HG02759 (cell line): Measurements from ENCODE around the gene SH3GLB2.
A peak's percentile ranks its signal among the peaks of the same experiment; 100 is the strongest.
"Not testable (repeated sequence)": the region's sequence is repeated elsewhere in the genome, so short reads cannot be mapped to it uniquely, and the experiment has no call there.

ENCODE experiments used
- ATAC-seq: cut with Tn5 transposase; IDR thresholded peaks from one replicate; pipeline ENCODE4 v1.9.1; 2021; ENCODE audit warnings: mild to moderate bottlenecking, moderate library complexity; ENCODE audit not compliant: unreplicated experiment

The SH3GLB2 gene

DNA sequence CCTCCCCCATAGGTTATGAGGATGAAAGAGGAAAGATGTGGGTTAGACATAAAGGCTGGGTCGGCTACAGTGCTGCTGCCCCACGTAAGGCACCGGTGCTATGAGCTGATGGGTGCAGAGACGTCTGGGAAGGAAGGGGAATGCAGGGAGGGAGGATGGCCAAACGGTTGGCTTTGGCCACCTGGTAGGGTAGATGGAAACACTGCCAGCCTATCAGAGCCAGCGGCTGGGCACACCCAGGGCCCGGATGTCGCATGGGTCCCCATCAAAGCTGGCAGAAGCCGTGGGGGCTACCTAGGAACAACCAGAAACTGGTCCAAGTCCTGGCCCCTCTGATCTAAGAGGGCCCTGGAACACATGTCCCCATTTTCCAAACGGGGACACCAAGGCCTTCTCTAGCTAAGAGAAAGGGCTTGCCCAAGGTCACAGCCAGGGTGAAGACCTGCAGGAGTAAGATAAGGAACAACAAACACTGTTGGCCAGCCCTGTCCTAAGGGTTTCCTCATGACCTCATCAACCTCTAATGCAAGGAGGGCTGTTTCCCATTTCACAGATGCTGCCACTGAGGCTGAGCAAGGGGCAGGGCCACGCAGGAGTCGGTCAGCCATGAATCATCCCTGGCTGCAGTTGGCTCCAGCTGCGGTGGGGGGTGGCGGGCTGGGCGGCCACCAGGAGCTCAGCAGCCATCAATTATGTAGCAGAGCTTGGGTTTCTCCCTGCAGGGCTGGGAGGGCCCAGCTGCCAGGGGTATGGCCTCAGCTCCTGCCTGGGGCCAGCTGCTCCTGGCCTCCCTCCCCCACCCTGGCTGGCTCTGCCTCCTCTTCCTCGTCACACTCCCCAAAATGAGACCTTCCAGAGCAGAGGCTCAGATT lies 4.9 kb downstream of the SH3GLB2 start:
- ATAC-seq, result no peak

DNA sequence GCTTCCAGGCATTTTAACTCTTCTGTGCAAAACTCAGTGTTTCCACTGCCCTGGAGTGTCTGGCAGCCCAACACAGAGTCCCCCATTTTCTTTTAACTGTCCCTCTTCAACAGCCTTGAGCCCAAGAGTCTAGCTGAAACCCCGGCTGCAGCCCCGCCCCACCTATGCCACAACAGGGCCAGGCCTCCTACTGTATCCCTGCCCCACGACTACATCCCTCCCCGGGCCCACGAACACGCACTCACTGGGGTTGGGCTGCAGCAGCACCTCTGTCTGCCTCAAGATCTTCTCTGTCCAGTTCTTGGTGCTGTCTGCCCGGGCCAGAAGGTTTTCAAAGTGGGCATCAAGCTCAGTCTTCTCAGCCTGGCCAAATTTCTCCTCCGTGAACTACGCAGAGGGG lies 6.1 kb downstream of the SH3GLB2 start:
- no peak for ATAC-seq

DNA sequence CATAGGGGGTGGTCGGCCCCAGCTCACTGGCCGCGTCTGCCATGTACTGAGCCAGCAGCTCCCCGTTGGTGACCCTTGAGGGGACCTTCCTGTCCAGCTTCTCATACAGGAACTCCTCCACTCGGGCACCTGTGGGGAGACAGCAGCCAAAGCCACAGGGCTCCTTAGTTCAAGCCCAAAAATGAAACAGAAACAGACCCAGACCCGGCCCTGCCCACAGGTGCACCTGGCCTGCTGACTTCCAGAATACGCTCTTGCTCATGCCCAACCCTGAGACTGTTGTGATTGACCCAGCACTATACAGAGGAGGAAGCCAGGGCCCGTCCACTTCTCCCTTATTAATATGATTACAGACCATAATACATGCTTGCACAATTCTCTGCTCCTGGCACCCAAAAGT lies 7.0 kb downstream of the SH3GLB2 start:
- ATAC-seq, result peak; percentile 69

DNA sequence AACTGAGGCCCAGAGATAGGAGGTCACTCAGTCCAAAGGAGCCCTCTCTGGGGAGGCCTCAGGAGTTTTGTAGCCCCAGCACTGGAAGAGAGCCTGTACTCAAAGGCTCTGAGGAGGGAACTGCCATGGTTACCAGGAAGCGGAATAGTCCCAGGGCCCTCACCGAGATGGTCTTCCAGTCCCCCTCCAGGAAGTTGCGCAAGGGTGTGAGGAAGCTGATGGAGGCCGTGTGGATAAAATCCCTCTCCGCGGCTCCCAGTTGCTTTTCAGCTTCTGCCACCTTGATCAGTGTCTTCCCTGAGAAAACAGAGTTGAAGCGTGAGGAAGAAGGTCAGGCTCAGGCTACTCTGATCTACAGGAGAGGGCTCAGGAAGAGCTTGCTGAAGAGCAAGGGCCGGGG lies 13.5 kb downstream of the SH3GLB2 start:
- no peak for ATAC-seq

DNA sequence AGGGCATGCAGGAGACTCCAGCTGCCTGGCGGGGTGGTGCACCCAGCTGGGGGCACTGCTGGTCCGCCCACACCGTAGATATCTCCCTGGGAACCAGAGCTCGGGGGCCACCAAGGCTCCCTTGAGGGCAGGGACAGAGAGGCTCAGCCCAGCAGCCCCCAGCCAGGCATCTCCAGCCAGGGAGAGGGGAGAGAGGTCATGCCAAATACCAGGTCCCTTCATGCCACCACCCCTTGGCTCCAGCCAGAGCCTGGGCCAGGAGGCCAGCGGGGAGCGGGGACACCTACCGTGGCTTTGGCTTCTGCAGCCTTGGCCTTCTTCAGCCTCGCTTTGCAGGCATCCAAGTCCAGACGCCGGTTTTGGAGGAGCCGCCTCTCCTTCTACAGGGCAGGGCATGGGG lies 14.0 kb downstream of the SH3GLB2 start:
- ATAC-seq, result no peak

DNA sequence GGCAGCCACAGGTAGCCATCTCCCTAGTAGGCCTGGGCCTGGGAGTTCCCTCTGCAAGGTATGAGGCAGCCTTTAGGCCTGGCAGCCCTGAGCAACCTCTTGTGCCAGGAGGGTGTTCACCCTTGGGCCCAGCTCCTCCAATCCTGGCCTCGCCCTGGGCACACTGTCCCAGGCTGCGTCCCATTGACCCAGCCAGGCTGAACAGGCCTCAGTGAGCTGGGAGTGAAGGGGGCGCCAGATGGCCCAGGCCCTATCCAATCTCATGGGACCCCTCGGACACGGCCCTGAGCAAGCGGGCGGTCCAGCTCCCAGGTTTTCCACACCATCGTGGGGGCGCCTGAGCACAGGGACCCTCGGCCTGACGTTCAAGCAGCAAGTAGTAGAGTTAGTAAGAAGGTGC lies 14.5 kb downstream of the SH3GLB2 start:
- no peak for ATAC-seq

DNA sequence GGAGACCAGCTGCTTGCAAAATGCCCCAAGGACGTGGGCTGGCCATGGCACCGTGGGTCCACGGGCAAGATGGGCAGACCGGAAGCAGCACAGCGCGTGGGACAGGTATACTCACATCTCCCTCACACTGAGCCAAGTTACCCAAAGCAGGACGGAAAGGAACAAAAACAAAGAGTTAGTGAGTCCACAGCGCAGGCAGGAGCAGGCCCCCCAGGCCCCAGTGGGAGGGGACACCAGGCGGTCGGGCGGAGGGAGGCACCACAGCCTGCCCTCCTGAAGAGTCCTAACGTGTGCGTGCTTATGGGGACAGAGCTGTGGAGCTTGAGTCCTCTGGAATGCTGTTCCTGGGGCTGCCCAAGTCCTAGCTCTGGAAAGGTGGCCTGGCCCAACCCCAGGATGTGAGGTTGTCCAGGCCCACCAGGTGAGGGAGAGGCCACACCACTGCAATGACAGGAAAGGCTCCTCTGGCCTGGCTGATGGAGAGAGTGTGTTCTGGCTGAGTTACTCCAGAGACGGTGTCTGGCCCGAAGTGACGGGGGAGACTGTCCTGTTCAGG lies 15.2 kb downstream of the SH3GLB2 start:
- no peak for ATAC-seq

DNA sequence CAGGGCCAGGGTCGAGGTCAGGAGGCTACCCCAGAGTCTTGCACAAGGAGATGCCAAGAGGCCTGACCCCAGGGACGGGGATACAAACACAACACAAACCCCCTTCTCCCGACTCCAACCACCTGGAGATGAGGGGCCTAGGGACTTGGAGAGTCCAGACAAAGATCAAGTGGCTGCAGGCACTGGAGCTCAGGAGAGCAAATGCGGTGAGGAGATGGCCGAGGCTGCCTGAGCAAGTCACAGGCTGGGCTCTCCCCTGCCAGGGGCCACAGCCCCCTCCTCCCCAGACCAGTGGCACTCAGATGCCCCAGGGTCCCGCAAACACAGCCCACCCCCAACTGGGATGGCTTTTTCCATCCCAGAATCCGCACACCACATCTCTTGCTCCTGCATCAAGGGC lies 15.8 kb downstream of the SH3GLB2 start:
- ATAC-seq, result no peak

DNA sequence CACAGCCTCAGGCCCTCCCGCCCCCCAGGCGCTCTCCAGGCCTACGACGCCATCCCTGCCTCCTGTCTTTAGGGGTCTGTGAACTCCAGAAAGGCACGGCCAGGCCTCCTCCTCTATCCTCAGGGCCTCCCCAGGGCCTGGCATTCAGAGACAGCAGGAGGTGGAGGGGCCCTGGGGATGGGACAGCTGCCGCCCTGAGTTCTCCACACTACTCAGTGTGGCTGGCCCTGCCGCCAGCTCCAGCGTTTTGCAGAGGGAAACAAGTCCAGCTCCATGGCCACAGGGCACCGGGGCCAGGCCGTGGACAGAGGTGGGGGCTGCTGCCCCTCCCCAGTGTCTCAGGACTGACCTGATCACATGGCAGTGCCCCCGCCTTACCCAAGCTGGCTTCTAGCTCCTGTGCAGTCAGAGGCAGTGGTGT lies 16.4 kb downstream of the SH3GLB2 start:
- no peak for ATAC-seq

DNA sequence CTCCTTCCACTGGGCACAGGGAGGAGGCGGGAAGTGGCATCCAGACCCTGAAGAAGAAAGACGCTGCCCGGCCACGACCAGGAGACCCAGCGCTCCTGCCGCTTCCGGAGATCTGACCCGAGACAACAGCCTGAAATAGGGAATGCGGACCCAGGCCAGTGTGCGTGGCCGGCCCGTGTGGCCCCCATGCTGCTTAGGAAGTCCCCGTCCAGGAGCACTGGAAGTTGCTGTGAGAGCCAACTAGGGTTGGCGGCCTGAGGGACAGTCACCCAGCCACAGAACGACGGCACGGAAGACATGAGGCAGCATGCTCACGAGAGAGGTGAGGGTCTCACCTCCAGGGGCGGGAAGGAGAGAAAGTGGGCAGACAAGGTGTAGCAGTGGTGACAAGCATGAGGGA lies 17.0 kb downstream of the SH3GLB2 start:
- ATAC-seq, result no peak

DNA sequence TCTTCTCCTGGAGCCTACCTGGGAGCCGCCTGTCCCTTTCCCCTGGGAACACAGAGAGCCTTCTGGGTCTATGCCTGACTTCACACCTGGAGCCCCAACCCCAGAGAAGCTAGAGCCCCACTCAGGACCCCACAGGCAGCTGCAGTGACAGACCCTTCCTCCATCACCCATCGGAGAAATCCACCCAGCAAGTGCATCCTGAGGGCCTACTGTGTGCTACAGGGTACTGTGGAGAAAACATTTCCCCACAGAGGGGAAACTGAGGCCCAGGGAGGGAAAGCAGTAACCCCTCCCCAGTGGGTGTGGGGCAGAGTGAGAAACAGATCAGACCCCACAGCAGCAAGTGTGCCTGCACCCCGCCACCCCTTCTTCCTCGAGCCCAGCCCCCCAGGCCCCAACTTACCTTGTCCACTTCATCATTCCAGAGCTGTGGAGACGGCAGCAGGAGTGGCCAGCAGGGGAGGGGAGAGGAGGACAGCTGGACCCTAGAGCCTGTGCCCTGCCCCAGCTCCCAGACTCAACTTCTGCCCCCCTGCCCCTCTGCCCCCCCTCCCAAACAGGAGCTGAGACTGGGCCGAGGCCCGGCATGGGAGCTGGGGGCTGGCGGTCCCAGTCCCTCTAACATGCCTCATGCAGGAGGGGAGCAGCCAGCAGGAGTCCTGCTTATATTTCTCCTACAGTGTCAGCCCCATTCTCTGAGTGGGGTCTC lies 17.7 kb downstream of the SH3GLB2 start:
- ATAC-seq, result no peak

DNA sequence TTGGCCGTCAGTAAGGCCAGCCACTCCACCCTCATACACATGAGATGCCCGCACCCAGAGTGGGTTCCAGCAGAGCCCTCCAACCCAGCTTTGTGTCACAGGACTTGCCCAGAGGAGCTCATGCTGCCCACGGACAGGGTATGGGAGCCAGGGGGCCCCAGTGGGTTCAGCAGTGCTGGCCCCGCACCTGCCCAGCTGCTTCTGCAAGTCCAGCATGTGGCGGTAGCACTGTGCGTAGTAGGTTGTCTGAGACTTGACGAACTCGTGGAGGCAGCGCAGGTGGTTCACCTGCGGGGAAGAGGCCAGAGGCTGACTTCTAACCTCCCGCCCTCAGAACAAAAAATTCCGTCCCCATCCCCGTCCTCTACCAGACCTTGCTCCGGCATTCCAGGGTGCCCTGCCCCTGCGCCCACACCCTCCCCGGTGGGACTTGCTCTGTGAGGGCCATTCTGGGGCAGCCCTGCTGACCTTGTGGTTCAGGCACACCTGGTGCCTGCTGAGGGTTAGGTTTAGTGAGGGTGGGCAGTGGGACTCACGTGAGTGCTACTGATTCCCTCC lies 18.5 kb downstream of the SH3GLB2 start:
- no peak for ATAC-seq

DNA sequence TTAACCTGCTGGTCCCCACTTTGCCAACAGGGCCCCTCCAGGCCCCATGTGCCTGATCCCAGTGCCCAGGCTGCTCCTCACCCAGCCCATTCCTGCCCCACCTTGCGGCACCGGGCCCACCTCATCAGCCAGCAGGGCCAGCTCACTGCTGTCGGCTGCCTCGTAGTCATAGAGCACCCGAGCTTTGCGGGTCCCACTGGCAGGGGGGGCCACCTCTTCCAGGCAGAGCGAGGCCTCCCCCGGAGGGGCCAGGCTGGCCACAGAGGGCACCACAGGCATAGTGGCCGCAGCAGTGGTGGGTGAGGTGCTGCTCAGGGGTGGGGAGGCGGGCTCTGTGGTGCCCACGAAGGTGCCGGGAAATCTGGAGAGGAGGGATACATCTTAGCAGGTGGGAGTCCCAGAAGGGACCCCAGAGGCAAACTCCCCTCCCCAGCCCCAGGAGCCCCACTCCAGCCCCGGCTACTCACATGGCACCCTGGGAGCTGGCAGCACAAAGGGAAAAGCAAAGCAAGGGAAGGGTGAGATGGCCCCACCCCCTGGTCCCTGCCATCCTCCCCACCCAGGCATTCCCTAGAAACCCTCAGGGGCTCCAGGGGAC lies 19.0 kb downstream of the SH3GLB2 start:
- ATAC-seq, result no peak

DNA sequence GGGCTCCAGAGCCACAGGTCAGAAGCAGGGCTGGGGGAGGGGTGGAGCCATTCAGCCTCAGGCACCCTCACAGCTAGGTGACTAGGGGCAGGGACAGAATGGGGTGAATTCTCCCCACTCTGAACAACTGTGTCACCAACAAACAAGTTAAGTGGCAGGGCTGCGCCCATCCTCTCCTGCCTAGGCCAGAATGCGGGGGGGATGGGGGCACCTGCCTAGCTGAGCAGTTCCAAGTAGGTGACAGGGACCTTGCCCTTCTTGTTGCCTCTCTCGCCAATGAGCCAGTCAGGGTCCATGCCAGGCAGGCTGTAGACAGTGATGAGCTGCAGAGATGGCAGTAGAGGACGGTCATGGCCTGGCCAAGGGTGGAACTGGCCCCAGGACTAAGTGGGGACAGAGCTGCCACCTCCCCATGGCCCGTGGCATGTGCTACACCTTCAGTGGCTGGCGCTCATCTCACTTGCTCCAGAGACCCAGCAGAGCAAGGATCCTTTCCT lies 19.6 kb downstream of the SH3GLB2 start:
- ATAC-seq, result no peak

DNA sequence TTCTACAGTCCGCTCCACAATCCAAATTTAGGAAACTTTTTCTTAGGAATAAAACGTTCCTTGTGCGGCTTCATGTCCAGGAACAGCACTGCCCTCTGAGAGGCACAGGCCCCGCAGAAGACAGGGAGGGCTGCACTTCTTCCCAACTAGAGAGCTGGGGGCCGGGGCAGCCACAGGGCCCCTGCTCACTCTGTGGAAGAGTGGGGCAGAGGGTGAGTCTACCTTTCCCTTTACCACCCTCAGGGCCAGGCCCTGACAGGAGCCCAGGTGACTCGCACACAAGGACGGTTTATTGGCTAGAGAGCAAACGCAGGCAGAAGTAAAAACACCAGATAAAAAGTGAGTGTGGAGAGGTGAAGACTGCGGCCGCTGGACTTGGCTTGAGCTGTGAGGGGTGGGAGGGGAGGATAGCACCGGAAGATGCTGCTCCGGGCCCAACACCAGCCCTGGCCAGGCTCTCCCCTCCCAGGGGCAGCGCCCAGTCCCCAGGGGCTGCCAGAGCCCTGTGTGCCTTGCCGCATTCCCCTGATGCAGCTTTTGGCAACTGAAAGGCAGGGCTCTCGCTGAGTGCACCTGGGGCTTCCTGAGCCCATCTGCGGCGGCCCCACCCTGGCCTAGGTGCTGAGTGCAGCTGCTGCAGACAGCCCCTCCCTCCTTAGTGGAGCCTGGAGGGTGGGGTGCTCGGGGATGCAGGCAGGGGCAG lies 20.2 kb downstream of the SH3GLB2 start:
- no peak for ATAC-seq

DNA sequence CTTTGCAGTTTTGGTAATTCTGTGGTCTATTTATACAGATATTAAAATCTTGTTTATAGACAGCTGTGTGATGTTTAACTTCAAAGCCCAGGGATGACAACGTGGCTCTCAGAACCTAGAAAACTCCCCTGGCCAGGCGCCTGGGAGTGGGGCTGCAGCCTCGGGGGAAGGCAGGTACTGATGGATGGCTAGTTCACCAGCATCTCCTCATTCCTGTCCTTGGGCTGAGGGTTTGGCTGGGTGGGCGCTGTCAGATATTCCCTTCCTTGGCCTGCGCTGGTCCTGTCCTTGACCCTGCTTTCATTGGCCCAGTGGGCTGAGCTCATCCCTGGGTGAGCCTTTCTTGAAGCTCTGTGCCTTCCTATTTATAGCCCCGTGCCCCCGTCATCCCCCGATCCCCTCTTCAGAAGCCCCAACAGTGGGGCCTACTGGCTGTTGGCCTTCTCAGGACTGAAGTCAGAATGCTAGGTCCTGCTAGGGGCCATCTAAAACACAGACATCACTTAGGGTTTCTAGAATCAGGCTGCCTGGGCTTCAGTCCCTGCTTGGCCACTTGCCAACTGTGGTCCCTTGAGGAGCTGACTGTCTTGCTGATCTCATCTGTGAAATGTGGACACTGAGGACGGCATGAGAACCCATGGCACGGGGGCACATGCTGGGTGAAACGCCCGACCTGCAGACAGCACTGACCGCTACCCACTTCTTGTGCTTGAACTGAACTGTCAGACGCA lies 20.9 kb downstream of the SH3GLB2 start:
- ATAC-seq, result no peak

DNA sequence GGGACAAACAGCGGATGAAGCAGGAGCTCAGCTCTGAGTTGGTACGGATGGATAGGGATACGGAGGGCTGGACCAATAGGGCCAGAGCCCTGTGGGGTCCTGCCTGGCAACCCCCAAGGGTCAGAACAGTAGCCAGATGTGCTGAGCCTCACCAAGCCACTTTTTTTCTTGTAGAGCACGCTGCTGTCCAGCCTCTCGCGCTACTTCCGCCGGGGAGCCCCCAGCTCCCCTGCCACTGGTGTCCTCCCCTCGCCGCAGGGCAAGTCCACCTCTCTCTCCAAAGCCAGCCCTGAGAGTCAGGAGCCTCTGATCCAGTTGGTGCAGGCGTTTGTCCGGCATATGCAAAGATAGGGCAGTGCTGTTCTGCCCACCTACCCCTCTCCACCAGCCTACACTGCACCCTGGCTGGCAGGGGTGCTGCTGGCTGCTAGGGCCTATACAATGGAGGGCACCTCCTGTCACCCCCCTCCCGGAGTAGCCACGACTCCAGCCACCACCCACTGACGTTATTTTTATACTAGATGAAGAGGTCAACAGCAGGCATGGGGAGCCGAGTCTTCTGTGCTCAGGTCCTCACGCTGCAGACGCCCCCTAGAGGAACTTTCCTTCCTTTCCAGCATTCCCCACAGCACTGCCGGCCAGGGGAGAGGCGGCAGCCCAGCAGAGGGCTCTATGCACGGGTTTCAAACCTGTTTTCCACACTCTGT lies 21.6 kb downstream of the SH3GLB2 start:
- no peak for ATAC-seq

DNA sequence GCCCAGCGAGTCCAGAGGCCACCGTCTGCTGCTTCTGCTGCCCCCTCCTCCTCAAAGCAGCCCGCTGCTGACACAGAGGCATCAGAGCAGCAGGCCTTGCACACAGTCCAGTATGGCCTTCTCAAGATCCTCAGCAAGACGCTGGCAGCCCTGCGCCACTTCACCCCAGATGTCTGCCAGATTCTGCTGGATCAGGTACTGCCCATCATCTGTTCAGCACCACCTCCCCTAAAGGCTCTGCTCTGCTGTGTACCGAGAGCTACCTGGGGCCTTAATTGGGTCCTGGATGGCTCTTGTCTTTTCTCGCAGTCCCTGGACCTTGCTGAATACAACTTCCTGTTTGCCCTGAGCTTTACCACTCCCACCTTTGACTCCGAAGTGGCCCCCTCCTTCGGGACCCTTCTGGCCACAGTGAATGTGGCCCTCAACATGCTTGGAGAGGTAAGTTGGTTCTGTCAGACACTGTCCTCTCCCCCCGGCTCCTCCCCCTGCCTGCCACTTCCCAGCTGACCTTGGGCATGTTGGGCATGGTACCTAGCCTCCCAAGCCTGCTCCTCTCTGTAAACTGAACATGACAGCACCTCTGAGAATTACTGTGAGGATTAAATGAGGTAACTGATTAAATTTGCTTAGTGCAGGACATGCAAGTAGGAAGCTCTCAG lies 22.7 kb downstream of the SH3GLB2 start:
- ATAC-seq, result no peak

DNA sequence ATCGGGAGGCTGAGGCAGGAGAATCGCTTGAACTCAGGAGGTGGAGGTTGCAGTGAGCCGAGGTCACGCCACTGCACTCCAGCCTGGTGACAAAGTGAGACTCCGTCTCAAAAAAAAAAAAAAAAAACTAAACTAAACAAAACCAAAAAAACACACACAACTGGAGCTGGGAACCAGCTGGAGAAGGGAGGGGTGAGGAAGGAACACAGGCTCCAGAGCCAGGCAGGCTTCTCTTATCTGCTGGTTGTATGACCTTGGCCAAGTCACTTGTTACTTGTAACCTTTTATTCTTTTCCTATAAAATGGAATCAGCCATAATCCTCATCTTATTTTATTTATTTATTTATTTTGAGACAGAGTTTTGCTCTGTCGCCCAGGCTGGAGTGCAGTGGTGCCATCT lies 24.0 kb downstream of the SH3GLB2 start:
- ATAC-seq, result not testable (repeated sequence)
